HUES48 (cell line): ENCODE measurements around the gene NPHP3.

ENCODE experiments used
- H3K27ac ChIP-seq: one replicate; pipeline ENCODE4 v1.7.0; 2013; ENCODE audit warnings: low read depth, low read length, inconsistent platforms
- H3K27me3 ChIP-seq: 2 replicates; pipeline ENCODE4 v1.6.1; 2013; ENCODE audit warnings: mild to moderate bottlenecking, low read length; ENCODE audit not compliant: control insufficient read depth, insufficient read depth
- H3K36me3 ChIP-seq: 2 replicates; pipeline ENCODE4 v1.6.1; 2013; ENCODE audit warnings: low read length; ENCODE audit not compliant: control insufficient read depth, insufficient read depth
- H3K4me1 ChIP-seq: 2 replicates; pipeline ENCODE4 v1.6.1; 2013; ENCODE audit warnings: mild to moderate bottlenecking, low read length; ENCODE audit not compliant: control insufficient read depth, insufficient read depth
- H3K4me3 ChIP-seq: 2 replicates; pipeline ENCODE4 v1.5.1; 2013; ENCODE audit warnings: mild to moderate bottlenecking, low read depth, low read length
- H3K9ac ChIP-seq: 2 replicates; pipeline ENCODE4 v1.6.1; 2013; ENCODE audit warnings: mild to moderate bottlenecking, low read depth, low read length, moderate library complexity
- H3K9me3 ChIP-seq: 2 replicates; pipeline ENCODE4 v1.6.1; 2013; ENCODE audit warnings: low read length; ENCODE audit not compliant: control insufficient read depth, insufficient read depth

The NPHP3 gene

DNA sequence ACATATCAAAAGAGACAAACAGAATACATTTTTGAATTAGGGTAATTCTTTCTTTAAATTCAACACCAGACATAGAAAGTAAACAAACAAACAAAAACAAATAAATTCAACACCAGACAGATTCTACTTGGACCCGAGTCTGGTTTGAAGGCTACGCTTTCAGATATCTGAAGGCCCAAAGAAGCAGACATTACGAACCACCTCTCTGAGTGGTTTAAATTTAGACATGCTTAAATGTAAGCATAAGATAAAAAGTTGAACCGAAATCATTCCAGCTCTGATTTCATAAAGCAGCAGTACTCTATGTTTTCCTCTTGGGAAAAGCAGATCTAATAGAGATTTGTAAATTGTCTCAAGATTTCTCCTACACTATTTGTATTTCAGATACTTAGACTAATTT, 32.2 kb downstream of the NPHP3 start:
- H3K4me1 ChIP-seq = no peaks in the 10 kb centered on the region
- H3K9ac ChIP-seq = no peak overlapping the region
- peaks cover 89% of the 10 kb centered on the region for H3K36me3 ChIP-seq
- no peak overlapping the region for H3K4me3 ChIP-seq
- H3K9me3 ChIP-seq = no peaks in the 10 kb centered on the region
- H3K27me3 ChIP-seq = no peaks in the 10 kb centered on the region
- no peak overlapping the region for H3K27ac ChIP-seq

DNA sequence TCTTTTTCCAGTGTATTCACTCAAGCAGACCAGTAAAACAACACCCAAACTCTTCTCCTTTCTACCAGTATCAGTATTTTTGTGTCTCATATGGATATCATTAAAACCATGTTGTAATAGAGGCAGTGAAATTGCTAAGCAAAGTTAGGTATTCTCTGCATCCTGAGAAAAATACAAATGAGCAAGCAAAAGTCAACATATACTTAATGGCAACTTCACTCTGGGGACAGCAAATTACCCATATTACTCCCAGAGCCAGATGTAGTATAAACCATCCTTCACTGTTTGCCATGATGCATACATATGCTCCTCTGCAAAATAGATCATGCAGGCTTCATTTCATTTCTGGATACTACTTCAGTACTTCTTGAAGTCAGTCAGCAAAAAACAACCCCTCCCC, 40.0 kb downstream of the NPHP3 start:
- Histone ChIP-seq H3K27ac (no peak overlapping the region), H3K9ac (no peak overlapping the region), H3K9me3 (no peaks in the 10 kb centered on the region), H3K27me3 (no peaks in the 10 kb centered on the region), H3K36me3 (peaks cover 72% of the 10 kb centered on the region), H3K4me1 (no peaks in the 10 kb centered on the region), H3K4me3 (no peak overlapping the region)

DNA sequence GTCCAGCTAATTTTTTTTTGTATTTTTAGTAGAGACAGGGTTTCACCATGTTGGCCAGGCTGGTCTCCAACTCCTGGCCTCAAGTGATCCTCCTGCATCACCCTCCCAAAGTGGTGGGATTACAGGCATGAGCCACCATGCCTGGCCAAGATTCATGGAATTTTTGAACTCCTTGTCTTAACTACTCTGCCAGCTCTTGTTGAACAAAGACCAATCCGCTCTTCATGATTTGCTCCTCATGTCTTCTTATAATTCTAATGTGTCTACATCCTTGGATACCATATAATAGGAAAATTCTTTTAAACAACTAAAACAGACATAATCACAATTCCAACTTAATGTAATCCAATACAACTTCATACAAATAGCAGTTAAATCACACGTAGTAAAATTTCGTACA, 40.8 kb downstream of the NPHP3 start:
- H3K27ac ChIP-seq = no peak overlapping the region
- H3K9ac ChIP-seq = no peak overlapping the region
- H3K4me1 ChIP-seq = no peaks in the 10 kb centered on the region
- no peak overlapping the region for H3K4me3 ChIP-seq
- H3K9me3 ChIP-seq = no peaks in the 10 kb centered on the region
- H3K36me3 ChIP-seq = peaks cover 72% of the 10 kb centered on the region
- H3K27me3 ChIP-seq = no peaks in the 10 kb centered on the region

DNA sequence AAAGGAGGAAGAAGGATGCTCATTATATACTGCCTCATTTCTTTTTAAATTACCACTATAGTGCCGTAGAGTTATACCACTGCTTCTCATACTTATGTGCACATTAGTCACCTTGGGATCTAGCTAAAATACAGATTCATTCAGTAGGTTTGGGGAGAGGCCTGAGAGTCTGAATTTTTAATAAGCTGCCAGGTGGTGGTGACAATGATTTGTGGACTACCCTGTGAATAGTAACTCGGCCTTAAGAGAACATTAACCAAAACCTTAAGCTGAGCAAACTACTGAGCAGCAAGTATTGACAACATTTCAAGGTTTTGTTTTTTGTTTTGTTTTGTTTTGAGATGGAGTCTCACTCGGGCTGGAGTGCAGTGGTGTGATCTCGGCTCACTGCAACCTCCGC, 42.3 kb downstream of the NPHP3 start:
- Histone ChIP-seq H3K4me3 (no peak overlapping the region), H3K36me3 (peaks cover 78% of the 10 kb centered on the region), H3K9ac (no peak overlapping the region), H3K4me1 (no peaks in the 10 kb centered on the region), H3K27ac (no peak overlapping the region), H3K9me3 (no peaks in the 10 kb centered on the region), H3K27me3 (no peaks in the 10 kb centered on the region)

DNA sequence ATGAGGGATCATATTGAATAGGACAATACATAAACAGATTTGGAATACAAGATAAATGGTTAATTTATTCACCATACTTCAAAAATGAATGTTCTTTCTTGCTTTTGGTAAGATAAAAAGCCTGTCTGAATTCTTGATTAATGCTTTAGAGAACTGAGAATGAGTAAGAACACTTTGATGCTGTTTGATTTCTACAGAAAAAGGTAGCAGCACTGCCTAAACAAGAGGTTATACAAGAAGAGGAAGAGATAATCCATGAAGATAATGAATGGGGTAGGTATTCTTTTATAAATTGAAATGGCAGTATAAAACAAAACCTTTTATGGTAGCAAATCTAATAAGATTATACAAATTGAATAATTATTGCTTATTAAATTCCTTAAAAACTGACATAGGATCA, 46.8 kb downstream of the NPHP3 start:
- H3K4me1 ChIP-seq = no peaks in the 10 kb centered on the region
- peaks cover 87% of the 10 kb centered on the region for H3K36me3 ChIP-seq
- no peak overlapping the region for H3K27ac ChIP-seq
- no peak overlapping the region for H3K4me3 ChIP-seq
- H3K9ac ChIP-seq = no peak overlapping the region
- no peaks in the 10 kb centered on the region for H3K9me3 ChIP-seq
- H3K27me3 ChIP-seq = no peaks in the 10 kb centered on the region

DNA sequence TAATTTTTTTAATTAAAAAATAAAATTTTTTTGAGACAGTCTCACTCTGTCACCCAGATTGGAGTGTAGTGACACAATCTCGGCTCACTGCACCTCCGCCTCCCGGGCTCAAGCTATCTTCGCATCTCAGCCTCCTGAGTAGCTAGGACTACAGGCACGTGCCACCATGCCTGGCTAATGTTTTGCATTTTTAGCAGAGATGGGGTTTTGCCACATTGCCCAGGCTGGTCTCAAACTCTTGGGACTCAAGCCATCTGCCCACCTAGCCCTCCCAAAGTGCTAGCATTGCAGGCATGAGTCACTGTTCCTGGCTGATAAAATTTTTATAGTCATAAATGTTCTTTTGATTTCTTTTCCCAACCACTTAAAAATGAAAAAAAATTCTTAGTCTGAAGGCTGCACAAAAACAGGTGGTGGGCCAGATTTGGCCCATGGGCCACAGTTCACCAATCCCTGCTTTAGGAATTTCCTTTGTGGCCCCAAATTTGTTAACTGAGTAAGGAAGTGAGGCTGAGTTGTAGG, 52.9 kb downstream of the NPHP3 start:
- Histone ChIP-seq H3K27ac (no peak overlapping the region), H3K4me1 (no peaks in the 10 kb centered on the region), H3K9ac (no peak overlapping the region), H3K4me3 (no peak overlapping the region), H3K27me3 (no peaks in the 10 kb centered on the region), H3K9me3 (no peaks in the 10 kb centered on the region), H3K36me3 (peaks cover 64% of the 10 kb centered on the region)

DNA sequence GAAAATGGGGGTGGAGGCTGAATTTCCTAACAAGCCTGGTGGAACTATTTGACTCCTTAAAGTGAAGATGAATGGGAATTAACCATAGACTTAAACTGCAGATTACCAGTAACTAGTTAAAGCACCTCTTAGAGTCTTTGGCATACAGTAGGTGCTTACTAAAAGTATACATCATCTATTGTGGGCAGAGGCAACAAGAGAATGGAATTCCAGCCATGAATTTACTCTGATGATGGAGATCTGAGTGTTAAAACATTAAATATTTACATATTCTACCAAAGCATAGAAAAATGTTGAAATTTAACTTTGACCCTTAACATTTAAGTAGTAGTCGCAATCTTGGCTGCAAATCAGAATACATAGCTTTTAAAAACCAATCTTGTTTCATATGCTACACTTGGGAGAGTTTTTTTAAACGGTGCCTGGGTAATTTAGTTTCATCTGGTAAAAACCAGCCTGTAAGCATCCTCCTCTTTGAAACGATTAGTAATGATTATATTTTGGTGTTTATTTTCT, 56.9 kb downstream of the NPHP3 start:
- Histone ChIP-seq H3K4me3 (no peak overlapping the region), H3K9ac (no peak overlapping the region), H3K4me1 (0 out of 2 replicates have a peak, but pooled peaks cover 5% of the 10 kb centered on the region), H3K36me3 (peaks cover 26% of the 10 kb centered on the region), H3K9me3 (no peaks in the 10 kb centered on the region), H3K27ac (no peak overlapping the region), H3K27me3 (no peaks in the 10 kb centered on the region)

DNA sequence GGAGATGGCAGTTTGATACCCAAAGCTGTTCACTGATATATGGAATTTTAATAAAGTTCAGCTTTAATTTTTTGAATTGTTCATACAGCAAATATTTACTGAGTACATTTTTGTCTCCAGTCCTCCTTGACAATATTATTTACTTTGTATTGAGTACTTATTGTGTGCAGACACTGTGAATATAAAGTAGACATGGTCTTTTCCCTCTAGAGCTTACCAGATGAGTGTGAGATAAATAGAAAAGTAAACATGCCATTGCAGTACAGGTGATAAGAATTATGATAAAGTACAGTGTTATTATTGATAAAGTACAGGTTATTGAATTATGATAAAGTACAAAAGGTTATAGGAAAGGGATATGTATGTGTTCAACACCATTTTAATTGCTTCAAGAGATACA, 60.0 kb downstream of the NPHP3 start:
- Histone ChIP-seq H3K4me1 (peaks cover 9% of the 10 kb centered on the region), H3K4me3 (no peak overlapping the region), H3K9me3 (no peaks in the 10 kb centered on the region), H3K27me3 (no peaks in the 10 kb centered on the region), H3K27ac (no peak overlapping the region), H3K36me3 (0 out of 2 replicates have a peak, but pooled peaks cover 8% of the 10 kb centered on the region), H3K9ac (no peak overlapping the region)

DNA sequence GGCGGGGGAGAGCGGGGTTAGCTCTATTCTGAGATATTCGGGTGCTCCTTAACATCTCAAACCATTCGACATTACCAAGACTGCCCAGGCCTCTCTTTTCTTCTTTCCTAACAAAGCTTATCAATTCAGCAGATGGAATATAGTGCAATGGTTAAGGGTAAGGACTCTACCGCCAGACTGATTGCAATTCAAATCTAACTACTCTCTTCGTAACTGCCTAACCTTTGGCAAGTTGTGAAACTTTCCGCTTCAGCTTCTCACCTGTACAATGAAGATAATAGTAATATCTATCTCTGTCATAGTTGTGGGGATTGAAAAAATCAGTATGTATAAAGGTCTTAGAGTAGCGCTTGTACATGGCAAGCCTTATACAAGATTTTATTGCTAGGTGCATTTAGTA, 61.1 kb downstream of the NPHP3 start:
- H3K27ac ChIP-seq = no peak overlapping the region
- no peaks in the 10 kb centered on the region for H3K36me3 ChIP-seq
- no peaks in the 10 kb centered on the region for H3K9me3 ChIP-seq
- peaks cover 9% of the 10 kb centered on the region for H3K4me1 ChIP-seq
- no peaks in the 10 kb centered on the region for H3K27me3 ChIP-seq
- H3K4me3 ChIP-seq = peak overlapping the region; percentile 88
- peak overlapping the region; percentile 84 for H3K9ac ChIP-seq

DNA sequence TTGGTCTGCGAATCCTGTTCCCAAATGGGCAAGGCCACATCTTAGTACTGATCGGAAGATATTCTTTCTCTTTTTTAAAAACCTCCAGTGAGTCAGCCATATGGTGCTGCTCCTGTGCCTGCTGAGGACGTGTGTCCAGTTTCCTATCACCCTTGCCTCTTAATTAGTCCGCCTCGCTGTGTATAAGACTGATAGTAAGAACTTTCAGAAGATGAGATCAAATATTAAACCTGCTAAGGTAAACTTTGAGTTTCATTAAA, 61.5 kb downstream of the NPHP3 start:
- Histone ChIP-seq H3K4me3 (peak overlapping the region; percentile 88), H3K9me3 (no peaks in the 10 kb centered on the region), H3K27ac (no peak overlapping the region), H3K36me3 (no peaks in the 10 kb centered on the region), H3K9ac (peak overlapping the region; percentile 84), H3K27me3 (no peaks in the 10 kb centered on the region), H3K4me1 (peaks cover 9% of the 10 kb centered on the region)

DNA sequence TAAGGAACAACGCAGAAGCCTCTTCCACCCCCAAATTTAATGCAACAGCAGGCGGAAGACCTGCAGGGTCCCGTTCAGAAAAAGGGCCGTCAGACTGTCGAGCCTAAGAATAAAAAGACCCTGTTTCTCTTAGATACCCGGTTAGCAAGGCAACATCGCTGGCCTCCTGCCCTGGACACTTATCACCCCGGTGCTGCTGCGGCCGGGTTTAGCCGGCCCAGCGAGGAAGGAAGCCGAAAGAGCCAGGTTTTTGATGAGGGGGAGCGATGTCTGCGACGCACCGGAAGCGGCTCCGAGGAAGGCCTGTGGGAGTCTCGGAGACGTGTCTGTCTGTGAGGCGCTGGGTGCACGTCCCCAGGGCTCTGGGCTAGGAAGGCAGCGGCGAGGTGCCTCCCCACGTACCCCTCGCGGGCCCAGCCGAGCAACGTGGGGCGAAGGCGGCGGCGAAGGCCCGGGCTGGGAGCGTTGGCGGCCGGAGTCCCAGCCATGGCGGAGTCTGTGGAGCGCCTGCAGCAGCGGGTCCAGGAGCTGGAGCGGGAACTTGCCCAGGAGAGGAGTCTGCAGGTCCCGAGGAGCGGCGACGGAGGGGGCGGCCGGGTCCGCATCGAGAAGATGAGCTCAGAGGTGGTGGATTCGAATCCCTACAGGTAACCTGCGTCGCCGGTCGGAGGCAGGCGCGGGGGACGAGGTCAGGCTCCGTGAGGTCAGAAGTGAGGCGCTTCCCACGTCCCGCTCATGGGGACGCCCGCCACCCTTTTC, 62.0 kb downstream of the NPHP3 start, which contains the start of gene UBA5:
Gene UBA5 (plus strand): TSS at position 278 of the 759 bp plus-strand sequence. CDS start 209 bp downstream, at position 487.
- Histone ChIP-seq H3K27me3 (no peaks in the 10 kb centered on the region), H3K27ac (peak within 1 kb of the TSS; percentile 71), H3K9me3 (no peaks in the 10 kb centered on the region), H3K36me3 (no peaks in the 10 kb centered on the region), H3K4me3 (peak within 1 kb of the TSS; percentile 88), H3K4me1 (peaks cover 9% of the 10 kb centered on the region), H3K9ac (peak within 1 kb of the TSS; percentile 84)
